Measurements from ENCODE around the gene PRR9.
"Not testable (repeated sequence)": the region's sequence is repeated elsewhere in the genome, so short reads cannot be mapped to it uniquely, and the experiment has no call there.

The PRR9 gene

GRCh38 chr1:153217212-153217611 is at the start of gene PRR9:
TSS of gene PRR9 (plus strand) at chr1:153217584. CDS start at chr1:153218145, 561 bp downstream.
- no peak for DNase-seq (ENCODE audit: low read depth)

GRCh38 chr1:153168686-153169085 is 48.7 kb upstream of the PRR9 start:
- no peak for DNase-seq (ENCODE audit: low read depth)

GRCh38 chr1:153174624-153175023 is 42.8 kb upstream of the PRR9 start:
- no peak for DNase-seq (ENCODE audit: low read depth)

GRCh38 chr1:153178922-153179321 is 38.5 kb upstream of the PRR9 start:
- DNase-seq (ENCODE audit: low read depth): no peak

GRCh38 chr1:153180556-153180955 is 36.8 kb upstream of the PRR9 start:
- no peak for DNase-seq (ENCODE audit: low read depth)

GRCh38 chr1:153188301-153188700 is 29.1 kb upstream of the PRR9 start:
- not testable (repeated sequence) for DNase-seq (ENCODE audit: low read depth)

- no peak for DNase-seq (ENCODE audit: low read depth)
Measured at GRCh38 chr1:153190373-153190772, 27.0 kb upstream of the PRR9 start.

GRCh38 chr1:153192697-153193096 is 24.7 kb upstream of the PRR9 start:
- DNase-seq (ENCODE audit: low read depth): no peak

- no peak for DNase-seq (ENCODE audit: low read depth)
Measured at GRCh38 chr1:153194331-153195050, 22.9 kb upstream of the PRR9 start.

- no peak for DNase-seq (ENCODE audit: low read depth)
Measured at GRCh38 chr1:153195216-153195615, 22.2 kb upstream of the PRR9 start.

- no peak for DNase-seq (ENCODE audit: low read depth)
Measured at GRCh38 chr1:153202006-153202405, 15.4 kb upstream of the PRR9 start.

- DNase-seq (ENCODE audit: low read depth): no peak
Measured at GRCh38 chr1:153203130-153203529, 14.3 kb upstream of the PRR9 start, which contains the start of gene LELP1. TSS of gene LELP1 (plus strand) at chr1:153203430. CDS start at chr1:153204708, 1,278 bp downstream.

- no peak for DNase-seq (ENCODE audit: low read depth)
Measured at GRCh38 chr1:153206631-153207030, 10.8 kb upstream of the PRR9 start.

GRCh38 chr1:153210206-153210605 is 7.2 kb upstream of the PRR9 start:
- DNase-seq (ENCODE audit: low read depth): no peak

GRCh38 chr1:153212201-153212600 is 5.2 kb upstream of the PRR9 start:
- DNase-seq (ENCODE audit: low read depth): no peak

- no peak for DNase-seq (ENCODE audit: low read depth)
Measured at GRCh38 chr1:153213519-153213918, 3.9 kb upstream of the PRR9 start.

GRCh38 chr1:153217744-153218416 is 496 bp downstream of the PRR9 start:
- DNase-seq (ENCODE audit: low read depth): no peak

GRCh38 chr1:153220606-153221303 is 3.4 kb downstream of the PRR9 start:
- no peak for DNase-seq (ENCODE audit: low read depth)

- DNase-seq (ENCODE audit: low read depth): not testable (repeated sequence)
Measured at GRCh38 chr1:153223040-153223891, 5.9 kb downstream of the PRR9 start.

GRCh38 chr1:153227810-153228209 is 10.4 kb downstream of the PRR9 start:
- no peak for DNase-seq (ENCODE audit: low read depth)

- no peak for DNase-seq (ENCODE audit: low read depth)
Measured at GRCh38 chr1:153228491-153228890, 11.1 kb downstream of the PRR9 start.

Measured in activated T-helper 1 cell treated with Interleukin-2 at 50 U/mL for 16 hours (primary cell).